GM18520 (cell line): ENCODE data around the gene FARP1.

Source experiments
- ATAC-seq: cut with Tn5 transposase; IDR thresholded peaks from one replicate; pipeline ENCODE4 v1.9.1; 2021; ENCODE audit not compliant: unreplicated experiment

FARP1 gene

GRCh38 chr13:98451676-98452470, 309.0 kb downstream of the FARP1 start:
- no peak for ATAC-seq

GRCh38 chr13:98452851-98453843, 310.3 kb downstream of the FARP1 start:
- no peak for ATAC-seq

GRCh38 chr13:98454389-98454881, 311.5 kb downstream of the FARP1 start:
- ATAC-seq = no peak

GRCh38 chr13:98456413-98456845, 313.5 kb downstream of the FARP1 start:
- ATAC-seq = no peak

- no peak for ATAC-seq
Observed at GRCh38 chr13:98457053-98457452, 314.2 kb downstream of the FARP1 start.

GRCh38 chr13:98458431-98458830, 315.5 kb downstream of the FARP1 start:
- ATAC-seq = no peak

GRCh38 chr13:98459171-98459681, 316.3 kb downstream of the FARP1 start:
- ATAC-seq = no peak

- no peak for ATAC-seq
Observed at GRCh38 chr13:98459721-98460370, 317.0 kb downstream of the FARP1 start.

GRCh38 chr13:98460516-98460915, 317.6 kb downstream of the FARP1 start:
- ATAC-seq = no peak

GRCh38 chr13:98461486-98462240, 318.8 kb downstream of the FARP1 start:
- ATAC-seq = no peak

- ATAC-seq = no peak
Observed at GRCh38 chr13:98462241-98462882, 319.5 kb downstream of the FARP1 start.

- no peak for ATAC-seq
Observed at GRCh38 chr13:98462946-98463345, 320.1 kb downstream of the FARP1 start.

- ATAC-seq = no peak
Observed at GRCh38 chr13:98466634-98467236, 323.8 kb downstream of the FARP1 start.

- no peak for ATAC-seq
Observed at GRCh38 chr13:98467263-98467985, 324.5 kb downstream of the FARP1 start.

- no peak for ATAC-seq
Observed at GRCh38 chr13:98468361-98468760, 325.5 kb downstream of the FARP1 start.

- no peak for ATAC-seq
Observed at GRCh38 chr13:98468929-98469328, 326.0 kb downstream of the FARP1 start.

GRCh38 chr13:98470920-98471319, 328.0 kb downstream of the FARP1 start:
- ATAC-seq = no peak

- ATAC-seq = no peak
Observed at GRCh38 chr13:98471934-98472333, 329.0 kb downstream of the FARP1 start.
